Germinal center (tissue), 1 donor: ENCODE results near the gene AK9.
"Not testable (repeated sequence)": the region's sequence is repeated elsewhere in the genome, so short reads cannot be mapped to it uniquely, and the experiment has no call there.

Source experiments
- DNase-seq: peaks from one replicate; pipeline ENCODE4 v3.0.0; 2012; ENCODE audit warnings: mixed read lengths, low spot score

The AK9 gene

DNA sequence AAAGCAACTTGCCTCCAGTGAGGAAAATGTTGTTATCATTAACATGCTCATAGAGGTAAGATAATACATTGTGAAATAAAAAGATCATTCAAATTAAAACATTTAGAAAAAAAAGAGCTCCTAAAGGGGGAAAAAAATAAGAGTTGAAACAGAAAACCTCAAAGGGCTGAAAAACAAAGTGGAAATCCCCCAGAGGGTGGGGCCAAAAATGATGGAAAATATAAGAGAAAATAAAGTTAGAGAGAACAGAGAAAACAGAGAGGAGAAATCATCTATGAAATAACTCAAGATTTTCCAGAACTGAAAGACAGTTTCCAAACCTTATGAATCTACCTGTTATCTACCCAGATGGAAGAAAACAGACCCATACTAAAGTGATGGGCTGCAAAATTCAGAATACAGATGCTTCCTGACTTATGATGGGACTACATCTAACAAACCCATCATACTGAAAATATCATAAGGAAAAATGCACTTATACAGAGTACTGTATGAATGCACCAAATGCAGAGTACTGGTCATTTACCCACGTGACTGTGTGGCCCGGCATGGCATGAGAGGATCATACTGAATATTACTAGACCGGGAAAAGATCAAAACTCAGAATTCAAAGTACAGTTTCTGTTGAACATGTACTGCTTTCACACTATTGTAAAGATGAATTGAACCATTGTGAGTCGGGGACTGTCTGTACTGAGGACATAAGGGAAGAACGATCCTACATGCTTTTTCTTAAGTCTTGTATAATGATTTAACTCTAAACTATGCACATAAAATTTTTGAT, 212.0 kb downstream of the AK9 start:
- DNase-seq, result no peak

DNA sequence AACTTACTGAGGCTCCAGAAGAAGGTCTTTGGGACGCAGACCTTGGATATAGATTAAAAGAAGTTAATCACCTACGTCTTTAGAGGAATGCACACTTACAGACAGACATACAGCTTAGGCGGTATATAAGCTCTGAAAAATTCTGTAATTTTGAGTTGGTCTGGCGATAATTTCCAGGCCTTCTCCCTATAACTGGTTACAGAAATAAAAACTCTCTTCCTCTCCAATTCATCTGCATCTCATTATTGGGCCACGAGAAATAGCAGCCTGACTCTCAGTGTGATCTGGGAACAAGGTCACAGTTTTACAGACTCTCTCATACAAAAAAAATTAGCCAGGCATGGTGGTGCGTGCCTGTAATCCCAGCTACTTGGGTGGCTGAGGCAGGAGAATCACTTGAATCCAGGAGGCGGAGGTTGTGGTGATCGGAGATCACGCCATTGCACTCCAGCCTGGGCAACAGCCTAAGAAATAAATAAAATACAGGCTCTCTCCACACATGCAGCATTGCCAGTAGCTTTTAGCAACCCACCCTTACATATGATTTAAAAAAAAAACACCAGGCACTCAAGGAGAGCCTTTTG, 212.7 kb downstream of the AK9 start:
- no peak for DNase-seq

DNA sequence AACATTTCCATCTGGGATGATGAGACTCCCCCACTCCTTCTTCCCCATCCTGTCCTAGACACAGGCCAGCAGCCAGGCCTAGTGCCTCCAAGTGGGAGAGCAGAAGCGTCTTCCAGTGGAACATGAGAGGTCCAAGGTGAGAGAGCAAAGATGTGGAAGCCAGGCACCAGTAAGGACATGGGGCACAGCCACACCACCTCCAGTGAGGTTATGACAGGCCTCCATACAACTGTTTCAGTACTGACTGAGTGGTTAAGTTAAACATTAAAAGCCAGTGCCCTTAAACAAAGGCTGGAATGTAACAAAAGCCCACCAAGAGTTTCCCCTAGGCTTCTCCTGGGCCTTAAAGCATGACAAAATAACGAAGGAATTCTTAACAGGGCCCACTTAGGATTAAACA, 213.3 kb downstream of the AK9 start:
- DNase-seq, result no peak

DNA sequence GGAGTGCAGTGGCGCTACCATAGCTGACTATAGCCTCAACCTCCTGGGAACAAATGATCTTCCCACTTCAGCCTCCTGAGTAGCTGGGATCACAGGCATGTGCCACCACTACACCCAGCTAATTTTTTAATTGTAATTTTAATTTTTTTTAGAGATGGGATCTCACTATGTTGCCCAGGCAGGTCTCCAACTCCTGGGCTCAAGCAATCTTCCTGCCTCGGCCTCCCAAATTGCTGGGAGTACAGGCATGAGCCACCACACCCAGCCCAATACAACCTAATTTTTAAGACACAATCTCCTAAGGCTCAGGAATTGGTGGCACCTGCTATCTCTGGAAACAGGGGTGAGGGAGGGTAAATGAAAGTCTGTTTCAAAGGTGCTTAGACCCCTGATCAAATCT, 213.8 kb downstream of the AK9 start:
- no peak for DNase-seq

DNA sequence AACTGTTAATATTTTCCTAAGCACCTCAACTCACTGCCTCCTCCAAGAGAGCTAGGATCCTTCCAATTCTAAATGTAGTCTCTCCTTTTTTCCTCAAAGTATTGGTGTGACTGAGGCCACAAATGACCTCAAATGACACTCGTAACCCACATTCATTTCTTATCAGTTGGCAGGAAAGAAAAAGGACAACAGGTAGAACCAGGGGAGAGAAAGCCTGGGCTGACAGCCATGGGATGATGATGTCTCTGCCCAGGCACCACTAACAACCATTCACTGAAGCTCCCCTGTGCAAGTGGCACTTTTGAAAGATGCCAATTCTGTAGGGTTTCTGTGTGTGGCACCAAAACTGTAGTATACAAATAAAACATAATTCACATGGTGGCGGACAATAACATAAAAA, 215.4 kb downstream of the AK9 start:
- no peak for DNase-seq

DNA sequence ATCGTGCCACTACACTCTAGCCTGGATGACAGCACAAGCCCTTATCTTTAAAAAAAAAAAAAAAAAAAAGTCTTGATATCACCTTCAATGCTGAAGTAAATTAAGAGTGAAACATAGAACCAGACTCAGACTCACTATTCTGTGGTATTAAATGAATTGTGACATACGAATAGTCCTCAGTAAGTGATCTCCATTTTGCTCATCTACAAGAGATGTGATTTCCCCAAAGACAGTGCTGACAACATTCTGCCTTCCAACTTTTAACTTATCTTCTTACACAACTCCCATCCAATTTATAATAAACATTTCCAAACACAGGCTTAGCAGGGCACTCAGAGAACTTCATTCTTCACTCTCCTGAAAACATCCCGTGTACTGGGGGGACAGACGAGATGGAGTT, 216.0 kb downstream of the AK9 start:
- DNase-seq, result no peak

DNA sequence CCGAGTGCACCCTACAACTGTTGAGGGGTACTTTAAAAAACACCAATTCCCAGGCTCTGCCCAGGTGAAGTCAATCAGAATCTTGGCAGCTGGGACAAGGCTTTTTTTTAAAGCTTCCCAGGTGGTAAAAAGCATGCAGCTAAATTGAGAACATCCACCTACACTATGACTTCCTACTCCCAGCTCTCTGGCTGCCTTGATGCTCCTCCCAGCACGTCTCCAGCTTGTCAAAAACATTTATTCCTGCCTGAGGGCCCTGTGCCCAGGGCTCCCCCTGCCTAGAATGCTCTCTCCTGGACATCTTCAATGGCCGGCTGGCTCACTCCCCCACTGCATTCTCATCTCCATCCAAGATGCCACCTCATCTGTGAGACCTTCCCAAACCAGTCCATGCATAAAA, 217.9 kb downstream of the AK9 start:
- DNase-seq, result no peak

DNA sequence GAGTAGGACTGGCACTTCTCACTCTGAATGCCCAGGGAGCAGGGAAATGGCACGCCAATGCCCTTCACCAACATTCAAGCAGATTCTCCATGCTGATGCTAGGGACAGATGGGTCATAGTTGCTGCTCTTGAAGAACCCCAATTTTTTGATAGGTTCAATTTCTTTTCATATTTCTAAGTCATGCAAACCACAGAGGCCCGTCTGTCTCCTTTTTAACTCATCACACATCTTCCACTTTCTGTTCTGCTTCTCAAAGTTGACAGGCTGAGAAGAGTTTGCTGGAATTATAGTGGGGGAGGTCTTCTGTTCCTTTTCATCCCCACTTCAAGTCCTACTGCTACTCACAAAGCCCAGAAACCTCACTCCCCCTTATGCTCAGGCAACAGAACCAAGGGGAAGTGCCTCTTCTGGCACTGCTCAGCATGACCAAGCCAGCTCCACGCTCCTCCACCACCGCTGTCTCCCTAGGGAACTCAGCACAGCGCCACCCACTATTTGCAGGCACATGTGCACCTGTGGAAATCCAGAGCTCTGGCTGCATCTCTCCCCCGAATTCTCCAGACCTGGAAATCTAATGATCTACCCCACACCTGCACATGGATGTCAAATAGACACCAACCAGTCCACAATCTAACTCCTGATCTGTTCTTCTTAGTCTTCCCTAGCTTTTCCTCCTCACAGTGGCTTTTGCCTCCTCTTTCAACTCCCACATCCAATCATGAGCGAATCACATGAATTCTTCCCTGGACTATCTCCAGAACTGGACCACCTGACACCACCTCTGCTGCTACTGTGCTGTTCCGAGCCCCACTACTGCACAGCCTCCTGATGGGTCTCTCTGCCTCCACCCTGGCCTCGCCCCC, 218.6 kb downstream of the AK9 start:
- peak; percentile 46 for DNase-seq

DNA sequence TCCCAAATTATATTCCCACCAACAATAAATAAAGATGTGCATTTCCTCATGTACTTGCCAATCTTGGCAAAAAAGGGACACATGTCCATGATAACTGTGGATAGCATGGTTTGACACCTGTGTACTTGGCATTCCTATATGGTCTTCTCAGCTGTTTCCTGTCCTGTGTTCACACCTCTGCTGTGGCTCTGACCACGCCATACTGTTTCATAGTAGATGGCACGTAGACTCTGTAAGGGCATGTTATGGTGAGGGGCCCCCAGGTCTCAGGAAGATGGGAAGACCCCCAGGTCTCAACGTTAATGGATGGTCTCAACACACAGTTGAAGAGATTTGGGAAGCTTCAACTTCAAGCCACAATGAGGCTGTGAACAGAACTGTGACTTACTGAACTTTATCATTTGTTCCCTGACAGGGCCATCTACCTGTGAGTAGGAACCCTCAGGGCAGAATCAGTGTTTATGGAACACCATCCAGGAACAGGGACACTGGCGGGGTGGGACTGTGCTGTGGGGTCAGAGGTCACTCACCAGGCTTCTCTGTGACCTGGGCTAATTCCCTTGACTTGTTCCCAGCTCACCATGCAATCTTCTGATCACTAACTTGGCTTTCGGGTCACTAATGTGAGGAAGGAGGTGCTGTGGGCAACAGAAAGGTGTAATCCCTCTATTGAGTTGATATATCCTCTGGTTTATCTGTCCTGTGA, 219.7 kb downstream of the AK9 start:
- DNase-seq, result no peak

DNA sequence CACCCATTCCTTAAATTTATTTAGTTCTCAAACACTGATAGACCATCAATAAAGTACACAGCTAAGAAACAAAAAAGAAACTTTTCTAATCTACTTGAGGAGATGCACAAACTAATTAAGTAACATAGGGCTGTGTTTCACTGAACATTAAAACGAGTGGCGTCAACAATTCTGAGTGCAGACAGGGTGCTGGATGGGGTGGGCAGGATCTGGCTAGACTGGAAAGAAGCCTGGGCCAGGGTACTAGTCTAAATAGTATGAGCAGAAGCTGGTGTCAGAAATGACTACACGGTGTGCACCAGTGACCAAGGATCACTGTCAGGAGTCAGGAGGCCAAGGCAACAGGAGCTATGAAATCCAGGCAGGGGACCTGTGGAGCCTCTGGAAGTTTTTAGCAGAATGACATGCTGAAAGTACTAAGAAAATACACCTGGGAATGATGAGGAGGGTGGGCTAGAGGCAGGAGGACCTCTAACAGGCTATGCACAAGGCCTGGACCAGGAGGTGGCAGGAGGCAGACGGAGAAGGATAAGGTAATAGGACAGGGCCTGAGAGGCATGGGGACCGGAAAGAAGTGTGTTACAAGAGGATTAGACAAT, 221.3 kb downstream of the AK9 start:
- no peak for DNase-seq

DNA sequence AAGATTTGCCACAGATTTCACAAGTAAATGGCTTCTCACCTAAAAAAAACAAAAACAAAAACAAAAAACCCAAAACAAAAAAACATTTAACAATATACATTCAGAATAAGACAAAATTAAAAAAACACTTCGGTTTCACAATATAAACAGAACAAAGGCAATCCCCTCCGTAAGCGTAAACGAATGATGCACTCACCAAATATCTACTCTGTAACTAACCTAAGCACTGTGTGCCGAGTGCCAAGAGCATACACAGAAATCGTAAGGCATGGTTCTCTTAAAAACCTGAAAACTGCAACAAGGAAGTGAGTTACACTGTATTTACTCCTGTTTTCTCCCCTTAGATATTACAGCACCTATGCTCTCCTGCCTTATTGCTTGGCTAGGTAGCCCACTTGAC, 223.3 kb downstream of the AK9 start:
- DNase-seq, result no peak

DNA sequence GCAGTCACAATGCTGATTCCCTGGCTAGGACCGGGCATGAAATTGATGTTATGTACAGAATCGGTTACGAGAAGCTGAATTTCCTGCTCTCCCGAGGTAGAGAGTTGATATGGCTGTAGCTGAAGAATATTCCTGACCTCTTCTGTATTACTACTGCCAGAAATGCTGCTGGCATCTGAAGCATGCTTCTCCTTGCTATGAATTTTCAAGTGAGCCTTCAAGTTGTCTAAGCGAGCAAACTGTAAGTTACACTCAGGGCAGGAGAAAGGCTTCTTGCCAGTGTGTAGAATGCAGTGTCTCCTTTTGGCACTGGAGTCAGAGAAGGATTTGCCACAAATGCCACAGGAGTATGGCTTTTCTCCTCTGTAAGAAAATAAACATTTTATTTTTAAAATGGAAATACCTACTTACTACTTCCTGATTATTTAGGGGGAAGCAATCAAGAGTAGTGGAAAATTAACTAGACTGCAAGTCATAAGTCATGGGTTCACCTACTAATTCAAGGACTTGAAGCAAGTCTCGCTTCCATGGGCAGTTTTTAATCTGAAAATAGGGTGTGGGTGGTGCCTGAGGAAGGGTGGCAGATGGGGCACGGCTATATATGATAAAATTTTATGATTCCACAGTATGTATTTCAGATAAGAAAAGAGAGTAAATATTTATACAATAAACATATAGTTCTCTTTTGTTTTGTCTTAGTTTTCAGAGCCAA, 224.6 kb downstream of the AK9 start:
- DNase-seq, result no peak

DNA sequence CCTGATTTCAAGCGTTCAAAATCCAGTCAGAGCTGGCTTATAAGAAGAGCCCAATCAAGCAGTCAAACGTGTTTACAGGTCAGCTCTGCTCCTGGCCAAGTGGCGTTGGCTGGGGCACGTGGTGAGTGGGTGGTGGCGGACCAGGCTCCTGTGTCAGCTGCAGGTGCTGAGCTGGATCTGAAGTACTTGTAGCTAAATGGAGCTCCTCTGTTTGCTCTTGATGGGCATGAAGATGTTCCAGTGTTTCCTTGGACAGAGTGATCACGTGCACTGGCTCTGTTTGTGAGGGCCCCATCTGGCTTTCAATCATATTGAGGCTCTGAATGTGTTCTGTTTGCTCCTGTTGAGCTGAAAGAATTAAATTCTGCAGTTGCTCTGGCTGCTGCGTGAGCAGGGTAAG, 225.2 kb downstream of the AK9 start:
- DNase-seq, result no peak

DNA sequence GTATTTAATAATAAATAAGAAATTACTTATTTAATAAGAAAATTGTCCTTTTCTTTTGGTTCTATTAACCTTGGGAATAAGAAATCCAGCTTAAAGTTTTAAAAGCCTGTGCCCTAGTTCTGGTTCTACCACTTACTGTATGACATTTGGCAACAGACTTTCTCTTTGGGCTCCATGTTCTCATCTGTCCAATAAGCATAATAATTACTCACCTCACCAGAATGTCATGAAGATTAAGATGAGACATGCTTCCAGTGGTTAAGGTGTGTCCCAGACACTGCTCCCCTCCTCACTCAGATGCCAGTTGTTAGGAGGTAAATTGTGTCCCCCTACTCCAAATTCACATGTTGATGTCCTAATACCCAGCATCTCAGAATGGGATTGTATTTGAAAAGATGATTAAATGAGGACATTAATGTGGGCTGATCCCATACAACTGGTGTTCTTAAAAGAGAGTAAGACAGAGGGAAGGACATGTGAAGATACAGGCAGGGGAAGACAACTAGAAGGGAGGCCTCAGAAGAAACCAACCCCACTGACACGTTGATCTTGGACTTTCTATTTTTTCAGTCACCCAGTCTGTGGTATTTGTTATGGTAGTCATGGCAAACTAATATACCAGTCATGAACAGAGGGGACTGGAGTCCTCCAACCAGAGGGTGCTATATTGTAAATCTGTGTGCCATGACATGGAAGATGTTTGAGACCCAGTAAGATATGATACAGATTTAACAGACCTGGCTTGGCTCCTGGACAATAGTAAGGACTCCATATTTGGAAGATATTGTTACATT, 229.1 kb downstream of the AK9 start:
- DNase-seq, result no peak

DNA sequence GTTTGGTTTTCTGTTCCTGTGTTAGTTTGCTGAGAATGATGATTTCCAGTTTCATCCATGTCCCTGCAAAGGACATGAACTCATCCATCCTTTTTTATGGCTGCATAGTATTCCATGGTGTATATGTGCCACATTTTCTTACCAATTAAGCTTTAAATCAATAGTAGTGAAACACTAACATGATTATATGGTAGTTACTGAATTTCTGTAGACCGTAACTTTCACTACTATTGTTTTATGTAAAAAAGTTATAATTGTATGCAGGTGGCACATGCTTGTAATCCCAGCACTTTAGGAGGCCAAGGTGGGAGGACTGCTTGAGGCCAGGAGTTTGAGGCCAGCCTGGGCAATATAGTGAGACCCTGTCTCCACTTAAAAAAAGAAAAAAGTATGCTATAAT, 229.8 kb downstream of the AK9 start:
- not testable (repeated sequence) for DNase-seq

DNA sequence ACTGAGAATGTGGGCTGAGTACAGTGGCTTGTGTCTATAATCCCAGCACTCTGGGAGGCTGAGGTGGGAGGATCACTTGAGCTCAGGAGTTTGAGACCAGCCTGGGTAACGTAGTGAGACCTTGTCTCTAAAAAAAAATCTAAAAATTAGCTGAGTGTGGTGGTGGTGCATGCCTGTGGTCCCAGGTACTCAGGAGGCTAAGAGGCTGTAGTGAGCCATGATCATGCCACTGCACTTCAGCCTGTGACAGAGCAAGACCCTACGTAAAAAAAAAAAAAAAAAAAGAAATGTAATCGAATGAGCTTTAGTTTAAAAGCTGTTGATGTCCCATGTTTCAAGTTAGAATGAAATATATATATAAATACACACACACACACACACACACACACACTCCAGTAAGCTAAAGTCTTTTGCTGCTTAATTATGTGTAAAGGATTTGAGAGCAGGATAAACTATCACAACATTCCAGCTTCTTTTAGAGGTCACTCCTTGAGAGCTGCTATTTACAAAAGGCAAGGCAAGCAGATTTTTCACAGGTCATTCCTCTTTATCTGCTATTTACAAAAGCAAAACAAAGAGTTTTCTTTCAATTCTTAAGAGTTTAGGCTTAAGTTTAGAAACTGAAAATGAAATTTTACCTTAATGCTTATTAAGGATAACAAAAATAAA, 230.7 kb downstream of the AK9 start:
- no peak for DNase-seq

DNA sequence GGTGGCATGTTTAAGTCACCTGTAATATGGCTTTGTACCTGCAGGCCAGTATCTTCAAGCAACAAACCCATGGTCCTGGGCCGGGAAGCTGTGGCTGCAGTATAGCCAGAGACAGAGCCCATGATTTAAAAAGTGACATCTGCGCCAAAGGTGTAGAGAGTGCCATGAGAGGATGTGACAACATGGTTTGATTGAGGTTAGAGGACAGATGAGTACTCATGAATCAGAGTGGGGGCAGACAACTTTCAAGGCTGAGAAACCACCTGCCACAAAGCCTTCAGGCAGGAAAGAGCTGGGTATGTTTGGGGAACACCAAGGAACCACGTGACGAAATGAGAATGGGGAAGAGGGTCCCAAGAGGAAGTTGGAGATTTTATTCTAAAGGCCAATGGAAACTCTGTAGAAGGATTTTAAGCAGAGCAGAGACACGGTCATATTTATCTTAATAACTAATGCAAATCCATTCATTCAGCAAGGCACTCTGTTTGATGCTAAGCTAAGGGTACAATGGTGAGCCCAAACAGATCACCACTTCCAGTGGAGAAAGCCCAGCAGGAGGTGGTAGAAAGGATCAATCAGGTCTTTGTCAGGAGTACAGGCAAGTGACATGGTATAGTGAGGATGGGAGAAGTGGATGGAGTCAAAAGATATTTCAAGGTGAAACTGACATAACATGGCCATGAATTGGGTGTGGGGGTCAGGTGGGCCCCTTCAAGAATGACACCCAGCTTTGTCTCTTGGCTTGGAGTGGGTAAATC, 232.0 kb downstream of the AK9 start:
- peak; percentile 36 for DNase-seq

DNA sequence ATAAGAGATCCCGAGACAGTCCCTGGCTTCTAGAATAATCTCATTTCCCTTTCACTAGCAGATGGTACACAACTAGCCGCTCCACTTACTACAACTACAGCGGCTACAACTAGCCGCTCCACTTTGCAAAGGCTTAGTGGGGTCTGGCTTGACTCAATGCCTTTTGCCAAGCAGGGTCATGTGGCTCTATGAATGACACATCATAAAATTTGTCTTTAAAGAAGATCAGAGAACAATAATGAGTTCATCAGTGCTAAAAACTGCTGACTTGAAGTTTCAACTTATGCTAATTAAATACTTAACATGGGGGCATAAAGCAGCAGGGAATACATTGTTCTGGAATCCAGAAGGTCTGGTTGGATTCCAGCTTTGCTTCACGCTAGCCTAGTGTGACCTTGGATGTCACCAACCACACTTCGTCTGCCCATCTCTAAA, 233.4 kb downstream of the AK9 start:
- no peak for DNase-seq
